Activated T-cell treated with anti-CD3 and anti-CD28 coated beads, Interleukin-2, amount 50 U/mL, for 72 hours (primary cell): Measurements from ENCODE around the gene TSTD2. TPM values are rescaled to one million over a fixed set of nuclear protein-coding genes. Genes with fewer than 3 reads are reported as not detected.
"Not testable (repeated sequence)": the region's sequence is repeated elsewhere in the genome, so short reads cannot be mapped to it uniquely, and the experiment has no call there.

Source experiments
- ATAC-seq, 2 donors: fragments of 150-1000 bp; cut with Tn5 transposase; replicated peaks in 1 of 2; 2 replicates each; pipeline ENCODE4 v1.10.0; 2021; ENCODE audit warnings: moderate library complexity in 2 of 2, mild to moderate bottlenecking in 1 of 2
- DNase-seq, 2 donors: peaks; one replicate each; pipeline ENCODE4 v3.0.0; 2021 to 2022; ENCODE audit warnings: mixed read lengths in 1 of 2
- H3K27ac Mint-ChIP-seq: one replicate; pipeline ENCODE4 v1.8.0; 2022; ENCODE audit warnings: mild to moderate bottlenecking, moderate library complexity, mixed read lengths
- H3K27me3 Mint-ChIP-seq: one replicate; pipeline ENCODE4 v1.8.0; 2022; ENCODE audit warnings: low read depth, mixed read lengths
- H3K36me3 Mint-ChIP-seq, 2 donors: one replicate each; pipeline ENCODE4 v1.8.0; 2022; ENCODE audit warnings: mixed read lengths in 2 of 2, mild to moderate bottlenecking in 1 of 2; ENCODE audit not compliant: insufficient read depth in 2 of 2
- H3K4me1 Mint-ChIP-seq: one replicate; pipeline ENCODE4 v1.8.0; 2022; ENCODE audit warnings: low read depth, mixed read lengths
- H3K4me3 Mint-ChIP-seq, 2 donors: one replicate each; pipeline ENCODE4 v1.8.0; 2022; ENCODE audit warnings: mild to moderate bottlenecking in 2 of 2, mixed read lengths in 2 of 2, moderate library complexity in 2 of 2
- H3K9me3 Mint-ChIP-seq, 2 donors: one replicate each; pipeline ENCODE4 v1.8.0; 2022; ENCODE audit warnings: mixed read lengths in 2 of 2
- total RNA-seq, 2 donors: library from RNA; stranded (reverse); gene quantifications; one replicate each; pipeline ENCODE4 v1.2.3, GENCODE V29; 2022

The TSTD2 gene
- total RNA-seq, 2 donors from 2014 or later, result 18.7 to 23.3 TPM

DNA sequence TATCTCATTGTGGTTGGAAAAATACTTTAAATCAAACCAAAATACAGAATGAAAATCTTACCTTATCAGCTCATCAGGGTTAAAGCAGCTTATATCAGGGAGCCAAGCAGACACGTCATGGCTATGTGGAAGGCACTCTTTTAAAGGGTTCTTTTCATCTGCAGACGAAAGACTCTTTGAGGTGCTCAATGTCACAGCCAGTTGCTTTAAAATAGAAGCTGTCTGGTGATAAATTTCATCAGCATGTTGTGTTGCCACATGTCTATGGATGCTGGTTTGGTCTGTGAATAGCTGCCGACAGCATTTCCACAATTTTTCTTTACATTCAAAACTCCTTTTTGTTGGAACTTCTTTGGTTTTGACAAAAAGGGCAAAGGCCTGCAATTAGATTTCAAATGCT is 7.5 kb downstream of the TSTD2 start:
- no peaks in the 10 kb centered on the region for H3K27me3 Mint-ChIP-seq
- no peak overlapping the region for H3K27ac Mint-ChIP-seq
- no peak for DNase-seq
- H3K36me3 Mint-ChIP-seq, result peaks cover 3 to 4% of the 10 kb centered on the region in 2 donors
- no peak for ATAC-seq
- no peak overlapping the region for H3K4me3 Mint-ChIP-seq
- H3K9me3 Mint-ChIP-seq, result no peaks in the 10 kb centered on the region
- peaks cover 16% of the 10 kb centered on the region for H3K4me1 Mint-ChIP-seq

GRCh38 chr9:97623946-97624345 is 9.2 kb downstream of the TSTD2 start:
- Mint-ChIP-seq H3K9me3 (no peaks in the 10 kb centered on the region), H3K36me3 (peaks cover 3 to 10% of the 10 kb centered on the region in 2 donors), H3K27ac (no peak overlapping the region), H3K27me3 (no peaks in the 10 kb centered on the region), H3K4me3 (no peak overlapping the region), H3K4me1 (peaks cover 3% of the 10 kb centered on the region)
- DNase-seq (no peak), ATAC-seq (peak in 1 of 2 donors; percentile 11)

GRCh38 chr9:97622483-97622882 is 10.7 kb downstream of the TSTD2 start:
- H3K27ac Mint-ChIP-seq, H3K27me3 Mint-ChIP-seq, ATAC-seq, H3K9me3 Mint-ChIP-seq, H3K4me3 Mint-ChIP-seq, DNase-seq: not testable (repeated sequence)
- Mint-ChIP-seq H3K36me3 (peaks cover 3 to 12% of the 10 kb centered on the region in 2 donors), H3K4me1 (peaks cover 15% of the 10 kb centered on the region)

GRCh38 chr9:97620063-97620462 is 13.1 kb downstream of the TSTD2 start:
- peaks cover 16% of the 10 kb centered on the region for H3K4me1 Mint-ChIP-seq
- not testable (repeated sequence) for ATAC-seq, H3K4me3 Mint-ChIP-seq, H3K9me3 Mint-ChIP-seq, H3K27ac Mint-ChIP-seq, H3K27me3 Mint-ChIP-seq, DNase-seq
- peaks cover 9 to 23% of the 10 kb centered on the region in 2 donors for H3K36me3 Mint-ChIP-seq

DNA sequence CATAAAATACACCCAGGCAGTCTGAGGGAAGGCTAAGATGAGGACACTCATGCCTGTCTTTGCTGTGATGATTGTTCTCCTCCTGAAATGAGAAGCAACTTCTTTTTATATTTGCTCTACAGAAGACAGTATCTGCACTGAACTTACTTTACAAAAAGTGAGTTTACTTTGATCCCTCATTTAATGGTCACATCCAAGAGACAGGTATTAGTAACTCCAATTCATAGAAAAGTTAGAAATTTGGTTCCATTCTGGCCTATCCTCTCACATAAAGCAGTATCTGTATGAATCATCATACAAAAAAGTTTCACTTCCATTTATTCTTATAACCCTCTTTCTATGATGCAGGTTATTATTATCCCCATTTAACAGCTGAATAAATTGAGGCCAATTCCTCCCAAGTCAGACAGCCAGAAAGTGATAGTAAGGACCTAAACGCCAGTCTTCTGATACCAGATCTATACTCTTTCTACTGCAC is 15.2 kb downstream of the TSTD2 start:
- ATAC-seq (peak; percentile 90 to 94), DNase-seq (no peak)
- Mint-ChIP-seq H3K4me3 (peak overlapping the region in 1 of 2 donors; percentile 23), H3K27ac (peak overlapping the region; percentile 38), H3K36me3 (peaks cover 9 to 19% of the 10 kb centered on the region in 2 donors), H3K9me3 (no peaks in the 10 kb centered on the region), H3K4me1 (peaks cover 16% of the 10 kb centered on the region), H3K27me3 (no peaks in the 10 kb centered on the region)

DNA sequence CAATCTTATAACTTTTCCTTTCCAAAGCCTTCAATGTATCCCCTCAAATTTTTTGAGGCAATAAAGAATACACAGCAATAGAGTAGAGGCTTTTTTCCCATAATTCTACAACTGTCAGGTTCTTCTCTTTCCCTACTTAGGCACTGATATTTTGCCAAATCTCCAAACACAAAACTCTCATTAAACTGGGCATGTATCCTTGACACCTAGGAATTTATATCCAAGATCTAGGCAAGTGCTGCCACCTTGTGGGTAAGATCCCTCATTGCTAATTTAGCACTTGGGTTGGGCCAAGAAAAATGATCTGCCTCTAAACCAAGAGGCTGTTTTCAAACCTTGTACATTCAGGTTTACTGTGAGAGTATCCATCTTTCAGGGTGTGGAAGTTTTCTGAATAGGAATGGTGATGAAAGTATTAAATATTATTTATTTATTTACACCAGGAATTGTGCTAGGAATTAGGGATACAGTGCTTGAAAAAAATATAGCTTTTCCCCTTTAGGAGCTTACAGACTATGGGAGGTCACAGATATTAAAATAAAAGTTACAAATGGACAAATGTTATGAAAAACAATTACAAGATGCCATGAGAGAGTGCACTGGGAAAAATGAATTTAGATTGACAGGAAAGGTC is 17.6 kb downstream of the TSTD2 start:
- no peaks in the 10 kb centered on the region for H3K27me3 Mint-ChIP-seq
- H3K9me3 Mint-ChIP-seq, result no peaks in the 10 kb centered on the region
- ATAC-seq (no peak), DNase-seq (peak; percentile 56 to 60)
- peaks cover 16% of the 10 kb centered on the region for H3K4me1 Mint-ChIP-seq
- no peak overlapping the region for H3K4me3 Mint-ChIP-seq
- no peak overlapping the region for H3K27ac Mint-ChIP-seq
- H3K36me3 Mint-ChIP-seq, result peaks cover 6 to 18% of the 10 kb centered on the region in 2 donors

GRCh38 chr9:97604901-97605645 is 28.1 kb downstream of the TSTD2 start:
- H3K27ac Mint-ChIP-seq, result no peak overlapping the region
- H3K9me3 Mint-ChIP-seq, result no peaks in the 10 kb centered on the region
- no peaks in the 10 kb centered on the region for H3K4me1 Mint-ChIP-seq
- peaks cover 7 to 9% of the 10 kb centered on the region in 2 donors for H3K36me3 Mint-ChIP-seq
- no peak overlapping the region for H3K4me3 Mint-ChIP-seq
- DNase-seq, result no peak
- H3K27me3 Mint-ChIP-seq, result no peaks in the 10 kb centered on the region
- ATAC-seq, result no peak

GRCh38 chr9:97602430-97602829 is 30.7 kb downstream of the TSTD2 start:
- Mint-ChIP-seq H3K4me1 (peaks cover 11% of the 10 kb centered on the region), H3K27ac (no peak overlapping the region)
- no peak for ATAC-seq

GRCh38 chr9:97601228-97601898 is 31.8 kb downstream of the TSTD2 start:
- no peak for ATAC-seq
- no peaks in the 10 kb centered on the region for H3K9me3 Mint-ChIP-seq
- no peak overlapping the region for H3K4me3 Mint-ChIP-seq
- no peak for DNase-seq
- H3K27me3 Mint-ChIP-seq, result no peaks in the 10 kb centered on the region
- H3K4me1 Mint-ChIP-seq, result peaks cover 11% of the 10 kb centered on the region
- H3K27ac Mint-ChIP-seq, result no peak overlapping the region
- peaks cover 6 to 7% of the 10 kb centered on the region in 2 donors for H3K36me3 Mint-ChIP-seq

More at GRCh38 chr9:97602430-97602829, 30.7 kb downstream of the TSTD2 start:
- H3K36me3 Mint-ChIP-seq, result peaks cover 7 to 9% of the 10 kb centered on the region in 2 donors
- no peaks in the 10 kb centered on the region for H3K9me3 Mint-ChIP-seq
- H3K4me3 Mint-ChIP-seq, result no peak overlapping the region
- DNase-seq, result no peak
- H3K27me3 Mint-ChIP-seq, result no peaks in the 10 kb centered on the region

GRCh38 chr9:97600531-97601227 is 32.5 kb downstream of the TSTD2 start:
- Mint-ChIP-seq H3K4me1 (peaks cover 11% of the 10 kb centered on the region), H3K4me3 (no peak overlapping the region), H3K27me3 (no peaks in the 10 kb centered on the region), H3K36me3 (peaks cover 6 to 7% of the 10 kb centered on the region in 2 donors), H3K9me3 (no peaks in the 10 kb centered on the region), H3K27ac (no peak overlapping the region)
- ATAC-seq (no peak), DNase-seq (no peak)

DNA sequence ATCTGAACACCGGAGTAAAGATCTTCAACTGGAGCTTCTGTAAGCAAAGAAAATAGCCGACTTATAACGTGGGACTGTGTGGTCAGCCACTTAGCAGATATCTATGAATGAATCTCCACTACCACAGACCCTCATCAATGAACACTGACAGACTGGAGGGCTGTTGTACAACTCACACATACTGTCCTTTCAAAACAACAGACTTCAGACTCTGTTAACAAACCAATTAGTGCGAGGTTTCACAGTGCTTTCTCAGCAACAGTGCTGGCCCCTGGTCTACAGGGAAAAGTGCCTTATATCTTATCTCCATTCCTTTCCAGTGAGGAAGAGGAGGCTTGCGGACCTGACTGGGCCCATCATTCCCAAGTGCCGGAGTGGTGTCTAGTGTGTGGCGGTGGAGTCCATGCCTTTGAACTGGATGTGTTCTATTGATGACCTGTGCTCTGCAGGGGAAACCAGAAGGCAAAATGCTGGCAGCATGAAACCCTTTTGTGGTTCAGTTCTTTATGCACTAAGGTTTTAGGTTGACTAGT is 33.8 kb downstream of the TSTD2 start:
- Mint-ChIP-seq H3K27me3 (no peaks in the 10 kb centered on the region), H3K36me3 (peaks cover 4 to 6% of the 10 kb centered on the region in 2 donors), H3K4me3 (no peak overlapping the region), H3K9me3 (no peaks in the 10 kb centered on the region), H3K4me1 (peaks cover 11% of the 10 kb centered on the region), H3K27ac (no peak overlapping the region)
- ATAC-seq (no peak), DNase-seq (no peak)

DNA sequence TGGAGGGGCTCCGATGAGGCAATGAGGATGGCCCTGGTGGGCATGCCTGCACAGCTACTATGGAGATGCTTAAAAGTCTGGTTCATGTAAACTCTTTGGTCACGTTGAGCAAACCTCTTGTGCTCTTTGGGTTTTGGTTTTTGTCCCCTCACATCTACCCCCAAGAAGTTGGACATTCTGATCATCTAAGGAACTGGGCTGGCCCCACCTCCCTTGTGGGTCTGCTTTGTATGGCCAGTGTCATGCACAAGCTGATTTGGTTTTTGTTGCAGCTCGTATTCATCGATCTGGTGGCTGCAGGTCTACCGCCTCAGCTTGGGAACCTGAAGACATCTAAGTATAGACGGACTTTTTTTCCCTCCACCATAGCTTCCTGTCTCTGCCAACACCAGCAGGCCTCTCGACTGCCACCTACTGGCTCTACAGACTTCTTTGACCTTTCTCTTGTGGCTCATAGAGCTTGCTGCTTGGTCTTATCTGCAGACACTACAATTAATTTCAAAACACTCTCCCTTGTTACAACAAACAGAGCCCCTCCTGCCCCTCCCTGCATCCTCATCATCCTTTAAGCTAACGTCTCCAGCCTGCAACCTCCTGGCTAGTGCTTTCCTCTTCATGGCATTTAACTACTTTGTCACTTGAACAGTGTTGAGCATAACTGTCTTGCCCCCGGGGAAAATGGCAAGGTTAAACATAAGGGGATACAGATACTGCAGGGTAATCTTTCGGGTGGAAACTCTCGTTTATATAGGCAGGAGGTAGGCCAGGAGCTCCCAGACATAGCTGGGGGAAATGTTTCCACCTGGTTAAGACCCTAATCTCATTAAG is 34.5 kb downstream of the TSTD2 start:
- Mint-ChIP-seq H3K9me3 (no peaks in the 10 kb centered on the region), H3K27ac (no peak overlapping the region), H3K27me3 (no peaks in the 10 kb centered on the region), H3K4me3 (peak overlapping the region; percentile 27 to 44), H3K4me1 (peaks cover 11% of the 10 kb centered on the region), H3K36me3 (peaks cover 4 to 6% of the 10 kb centered on the region in 2 donors)
- peak; percentile 75 to 76 for DNase-seq
- ATAC-seq, result peak; percentile 86 to 92
